GM12874 (cell line): ENCODE results near the gene MYO1D.

Experiments used
- CTCF ChIP-seq: IDR thresholded peaks from 2 replicates; pipeline ENCODE4 v1.5.1; 2011; ENCODE audit warnings: low read depth, mild to moderate bottlenecking, control low read depth, low read length, moderate library complexity; ENCODE audit not compliant: insufficient read depth

The MYO1D gene

DNA sequence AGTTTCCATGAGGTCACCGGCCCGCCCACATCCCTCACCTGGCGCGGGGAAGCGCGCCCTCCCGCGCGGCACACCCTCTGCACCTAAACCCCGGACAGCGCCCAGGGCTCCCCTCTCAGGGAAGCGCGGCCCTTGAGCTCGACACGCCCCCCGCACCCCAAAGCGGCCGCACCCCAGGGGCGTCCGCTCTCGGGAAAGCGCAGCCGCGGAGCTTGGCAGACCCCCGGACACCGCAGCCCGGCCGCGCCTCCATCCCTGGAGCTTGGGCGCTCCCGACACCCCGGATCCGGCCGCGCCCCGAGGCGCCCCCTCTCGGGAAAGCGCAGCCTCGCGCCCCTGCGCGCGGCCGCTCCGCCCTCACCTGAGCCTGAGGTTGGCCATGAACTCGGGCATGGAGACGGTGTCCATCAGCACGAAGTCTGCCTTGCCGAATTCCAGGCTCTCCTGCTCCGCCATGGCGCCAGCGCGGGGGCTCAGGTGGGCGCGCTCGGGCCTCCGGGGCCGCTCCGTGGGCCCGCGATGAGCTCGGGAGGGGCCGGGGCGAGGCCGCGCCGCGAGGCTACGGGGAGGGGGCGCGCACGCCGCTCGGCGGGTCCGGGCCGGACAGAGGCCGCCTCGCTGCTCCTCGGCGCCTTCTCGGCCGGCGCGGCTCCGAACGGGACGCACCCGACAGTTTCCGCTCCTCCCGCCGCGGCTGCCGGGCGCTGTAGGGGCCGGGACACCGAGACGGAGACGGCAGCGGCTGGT is at the start of gene MYO1D:
Gene MYO1D (minus strand): TSS at position 708 of the 747 bp plus-strand sequence. CDS start 252 bp downstream, at position 456.
- peak; percentile 88 for TF ChIP-seq CTCF

GRCh38 chr17:32926183-32926582 is 49.3 kb upstream of the MYO1D start:
- TF ChIP-seq CTCF = no peak

DNA sequence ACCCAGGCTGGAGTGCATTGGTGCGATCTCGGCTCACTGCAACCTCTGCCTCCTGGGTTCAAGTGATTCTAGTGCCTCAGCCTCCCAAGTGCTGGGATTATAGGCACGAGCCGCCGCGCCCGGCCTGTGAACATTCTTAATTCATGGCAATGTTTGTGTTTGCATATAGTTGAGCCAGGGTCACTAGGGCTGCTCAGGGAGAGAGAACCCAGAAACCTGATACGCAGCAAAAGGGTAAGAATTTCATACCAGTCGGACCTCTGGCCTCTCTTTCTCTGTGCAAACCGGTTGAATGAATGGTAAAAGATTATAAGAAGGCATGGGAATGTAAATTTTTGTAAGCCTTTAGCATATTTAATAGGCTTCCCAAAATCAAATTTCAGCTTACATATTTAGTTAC is 44.1 kb upstream of the MYO1D start:
- no peak for TF ChIP-seq CTCF

- no peak for TF ChIP-seq CTCF
Measured at GRCh38 chr17:32920293-32920692, 43.4 kb upstream of the MYO1D start.

DNA sequence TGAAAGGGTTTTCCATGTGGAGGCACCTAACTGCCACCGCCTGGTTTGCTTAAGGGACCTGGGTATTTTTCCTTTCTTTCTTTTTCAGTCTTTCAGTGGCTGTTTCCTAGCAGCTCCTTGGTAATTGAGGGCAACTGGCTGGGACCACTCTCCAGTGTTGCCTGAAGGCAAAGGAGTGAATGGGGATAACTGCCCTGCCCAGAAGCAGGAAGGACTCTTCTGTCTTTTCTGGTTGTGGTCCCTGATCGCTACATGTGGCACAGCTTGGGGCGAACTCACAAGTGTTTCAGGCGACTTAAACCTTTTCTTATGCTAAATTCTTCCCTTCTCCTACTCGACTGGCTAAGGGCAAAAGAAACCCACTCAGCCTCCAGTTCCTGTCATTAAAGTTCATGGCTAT is 40.9 kb upstream of the MYO1D start:
- TF ChIP-seq CTCF = no peak

- TF ChIP-seq CTCF = no peak
Measured at GRCh38 chr17:32917081-32917480, 40.2 kb upstream of the MYO1D start.

DNA sequence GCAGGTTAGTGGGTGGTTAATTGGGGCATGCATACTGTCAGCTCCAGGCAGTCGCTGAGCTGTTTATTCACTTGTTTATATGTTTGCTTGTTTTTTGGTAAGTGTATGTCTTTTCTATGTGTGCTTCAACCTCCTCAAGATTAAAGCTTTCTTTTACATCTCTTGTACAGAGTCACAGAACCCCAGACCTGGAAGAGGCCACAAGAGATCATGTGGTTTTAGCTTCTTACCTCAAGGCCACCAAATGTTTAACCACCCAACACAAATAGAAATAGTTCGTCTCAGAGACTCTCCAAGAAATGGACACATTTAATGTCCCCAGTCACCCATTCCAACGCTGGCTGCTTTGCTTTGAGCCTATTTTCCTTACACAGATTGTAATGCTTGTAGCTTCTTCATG is 39.2 kb upstream of the MYO1D start:
- no peak for TF ChIP-seq CTCF
